Caco-2 (cell line): ENCODE results near the gene OR9G1. TPM values are rescaled to one million over a fixed set of nuclear protein-coding genes. Genes with fewer than 3 reads are reported as not detected.

Experiments
- BruUV-seq: library from RNA; stranded (reverse); fragments of 400-500 nt; replicated peaks from 2 replicates; lab custom pipeline; 2021; lab: Mats Ljungman, UMichigan
- CTCF ChIA-PET: fragments of 300-600 bp; sonication (Branson Sonifier 250); formaldehyde crosslinking; loops from one replicate; lab custom pipeline; 2022; ENCODE audit warnings: antibody characterized with exemption; lab: Charles Lee
- POLR2A ChIA-PET: fragments of 300-600 bp; sonication (Branson Sonifier 250); formaldehyde crosslinking; loops from one replicate; lab custom pipeline; 2022; ENCODE audit warnings: antibody characterized with exemption; lab: Charles Lee
- DNase-seq, 2 experiments: peaks; one replicate each; pipeline versions ENCODE4 v3.0.0 to v3.0.0-alpha.2; 2020 to 2022
- H3K27me3 ChIP-seq: replicated peaks from 2 replicates; pipeline ENCODE4 v1.6.0; 2011; ENCODE audit warnings: low read length; ENCODE audit not compliant: control insufficient read depth, insufficient read depth
- H3K36me3 ChIP-seq: 2 replicates; pipeline ENCODE4 v1.5.1; 2011; ENCODE audit warnings: low read length; ENCODE audit not compliant: control insufficient read depth, insufficient read depth
- H3K4me1 ChIP-seq: fragments of 250-450 bp; sonication (Bioruptor Pico); 2 replicates; pipeline ENCODE4 v1.5.1; 2020; ENCODE audit warnings: mild to moderate bottlenecking
- H3K4me3 ChIP-seq: 2 replicates; pipeline ENCODE4 v1.5.1; 2011; ENCODE audit warnings: low read depth, mild to moderate bottlenecking, control low read depth, low read length
- H3K9me3 ChIP-seq: fragments of 250-450 bp; sonication (Bioruptor Pico); 2 replicates; pipeline ENCODE4 v1.5.1; 2020; ENCODE audit warnings: mild to moderate bottlenecking, moderate library complexity
- H3K27ac Mint-ChIP-seq: one replicate; pipeline ENCODE4 v1.8.0; 2022; ENCODE audit warnings: mixed read lengths; ENCODE audit not compliant: unreplicated experiment
- H3K27me3 Mint-ChIP-seq: one replicate; pipeline ENCODE4 v1.8.0; 2022; ENCODE audit warnings: mixed read lengths; ENCODE audit not compliant: insufficient read depth, unreplicated experiment
- H3K36me3 Mint-ChIP-seq: one replicate; pipeline ENCODE4 v1.8.0; 2022; ENCODE audit warnings: mild to moderate bottlenecking, mixed read lengths; ENCODE audit not compliant: insufficient read depth, unreplicated experiment
- H3K4me1 Mint-ChIP-seq: one replicate; pipeline ENCODE4 v1.8.0; 2022; ENCODE audit warnings: low read depth, mixed read lengths; ENCODE audit not compliant: unreplicated experiment
- H3K4me3 Mint-ChIP-seq: one replicate; pipeline ENCODE4 v1.8.0; 2022; ENCODE audit warnings: mild to moderate bottlenecking, moderate library complexity, mixed read lengths; ENCODE audit not compliant: unreplicated experiment
- H3K9me3 Mint-ChIP-seq: one replicate; pipeline ENCODE4 v1.8.0; 2022; ENCODE audit warnings: mixed read lengths; ENCODE audit not compliant: unreplicated experiment
- intact Hi-C: fragments of 100-400 bp; cut with micrococcal nuclease; formaldehyde crosslinking; loops from one replicate; pipeline ENCODE4 v1.10.0; 2022; ENCODE audit not compliant: unreplicated experiment
- microRNA-seq: library from miRNA; unstranded; fragments of <30 nt; microRNA quantifications from one replicate; pipeline ENCODE4 v1.2.0, GENCODE V29; 2022
- total RNA-seq: library from RNA; stranded (reverse); gene quantifications from 2 replicates; pipeline ENCODE4 v1.2.3, GENCODE V29; 2022
- TF ChIP-seq, protein P1 (sequence below), 2 experiments: fragments of 200-600 bp in 1 of 2; IDR thresholded peaks; 1 replicate in 1 of 2; 2 replicates in 1 of 2; pipeline versions ENCODE4 v1.5.1 to v1.8.0; 2011 to 2022; ENCODE audit warnings: antibody characterized with exemption in 1 of 2, control low read depth in 1 of 2, inconsistent platforms in 1 of 2, low read depth in 1 of 2, low read length in 1 of 2, mild to moderate bottlenecking in 1 of 2, moderate library complexity in 1 of 2; ENCODE audit not compliant: insufficient read depth in 1 of 2, severe bottlenecking in 1 of 2, unreplicated experiment in 1 of 2

The OR9G1 gene
- total RNA-seq, 1 experiment from 2014 or later = not detected

DNA sequence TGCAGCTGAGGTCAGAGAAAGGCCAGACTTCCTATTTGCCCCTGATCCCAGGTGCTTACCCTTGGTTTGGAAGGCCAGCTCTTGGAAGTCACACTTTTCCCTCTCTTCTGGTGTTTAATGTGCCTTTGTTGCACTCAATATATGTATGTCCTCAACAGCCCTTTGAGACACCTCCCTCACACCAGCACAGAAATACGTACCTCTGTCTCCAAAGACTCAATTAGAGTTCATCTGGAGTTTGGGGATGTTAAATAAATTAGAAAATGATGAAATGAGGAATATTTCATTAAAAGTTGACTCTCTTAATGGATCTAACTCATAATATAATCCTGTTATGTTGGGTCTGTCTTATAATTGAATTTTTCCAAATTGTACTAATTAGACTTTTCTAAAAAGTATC is 49.7 kb downstream of the OR9G1 start, which contains the start of gene OR9G4:
Gene OR9G4, minus strand, starts transcription at position 101 of the 400 bp plus-strand sequence. CDS start 4,931 bp downstream, outside the sequence.
- Histone ChIP-seq H3K4me3 (no peak within 1 kb of the TSS), H3K9me3 (no peaks in the 10 kb centered on the region), H3K36me3 (no peaks in the 10 kb centered on the region), H3K4me1 (no peaks in the 10 kb centered on the region), H3K27me3 (no peaks in the 10 kb centered on the region)
- no TSS peak for BruUV-seq
- CTCF ChIA-PET = no interaction called here
- Mint-ChIP-seq H3K9me3 (no peaks in the 10 kb centered on the region), H3K27me3 (peaks cover 6% of the 10 kb centered on the region), H3K4me1 (no peaks in the 10 kb centered on the region), H3K36me3 (no peaks in the 10 kb centered on the region), H3K27ac (no peak within 1 kb of the TSS), H3K4me3 (no peak within 1 kb of the TSS)
- TF ChIP-seq, protein P1, sequence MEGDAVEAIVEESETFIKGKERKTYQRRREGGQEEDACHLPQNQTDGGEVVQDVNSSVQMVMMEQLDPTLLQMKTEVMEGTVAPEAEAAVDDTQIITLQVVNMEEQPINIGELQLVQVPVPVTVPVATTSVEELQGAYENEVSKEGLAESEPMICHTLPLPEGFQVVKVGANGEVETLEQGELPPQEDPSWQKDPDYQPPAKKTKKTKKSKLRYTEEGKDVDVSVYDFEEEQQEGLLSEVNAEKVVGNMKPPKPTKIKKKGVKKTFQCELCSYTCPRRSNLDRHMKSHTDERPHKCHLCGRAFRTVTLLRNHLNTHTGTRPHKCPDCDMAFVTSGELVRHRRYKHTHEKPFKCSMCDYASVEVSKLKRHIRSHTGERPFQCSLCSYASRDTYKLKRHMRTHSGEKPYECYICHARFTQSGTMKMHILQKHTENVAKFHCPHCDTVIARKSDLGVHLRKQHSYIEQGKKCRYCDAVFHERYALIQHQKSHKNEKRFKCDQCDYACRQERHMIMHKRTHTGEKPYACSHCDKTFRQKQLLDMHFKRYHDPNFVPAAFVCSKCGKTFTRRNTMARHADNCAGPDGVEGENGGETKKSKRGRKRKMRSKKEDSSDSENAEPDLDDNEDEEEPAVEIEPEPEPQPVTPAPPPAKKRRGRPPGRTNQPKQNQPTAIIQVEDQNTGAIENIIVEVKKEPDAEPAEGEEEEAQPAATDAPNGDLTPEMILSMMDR (IDR thresholded peaks at IDR 0.05; ENCODE audit: insufficient read depth in 1 of 2, low read depth in 1 of 2, low read length in 1 of 2, severe bottlenecking in 1 of 2, unreplicated experiment in 1 of 2) = no peak
- POLR2A ChIA-PET = no interaction called here
- intact Hi-C loops = no loop called here
- DNase-seq = no peak

DNA sequence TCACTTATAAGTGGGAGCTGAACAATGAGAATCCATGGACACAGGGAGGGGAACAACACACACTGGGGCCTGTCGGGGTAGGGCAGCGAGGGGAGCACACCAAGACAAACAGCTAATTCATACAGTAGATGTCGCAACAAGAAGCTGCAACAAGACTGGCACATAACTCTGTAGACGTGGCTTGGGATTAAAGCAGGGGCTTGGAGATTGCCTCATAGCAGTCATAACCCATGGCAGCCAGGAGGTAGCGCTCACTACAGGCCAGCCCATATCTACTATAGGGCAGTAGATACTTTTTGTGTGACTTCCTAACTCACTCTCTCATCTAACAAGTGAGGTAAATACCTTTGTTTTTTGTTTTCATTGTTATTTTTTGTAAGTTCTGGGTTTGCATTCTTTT is 51.3 kb downstream of the OR9G1 start:
- no peak for DNase-seq
- no TSS peak for BruUV-seq
- TF ChIP-seq, protein P1 (IDR thresholded peaks at IDR 0.05; ENCODE audit: insufficient read depth in 1 of 2, low read depth in 1 of 2, low read length in 1 of 2, severe bottlenecking in 1 of 2, unreplicated experiment in 1 of 2) = no peak
- no peaks in the 10 kb centered on the region for H3K27me3 ChIP-seq
- H3K4me3 Mint-ChIP-seq = no peak overlapping the region
- no peak overlapping the region for H3K27ac Mint-ChIP-seq
- no peaks in the 10 kb centered on the region for H3K4me1 ChIP-seq
- H3K9me3 Mint-ChIP-seq = no peaks in the 10 kb centered on the region
- intact Hi-C loops = no loop called here
- H3K36me3 ChIP-seq = no peaks in the 10 kb centered on the region
- CTCF ChIA-PET = no interaction called here
- no peak overlapping the region for H3K4me3 ChIP-seq
- H3K27me3 Mint-ChIP-seq = peaks cover 6% of the 10 kb centered on the region
- H3K4me1 Mint-ChIP-seq = no peaks in the 10 kb centered on the region
- no peaks in the 10 kb centered on the region for H3K36me3 Mint-ChIP-seq
- POLR2A ChIA-PET = no interaction called here
- no peaks in the 10 kb centered on the region for H3K9me3 ChIP-seq

DNA sequence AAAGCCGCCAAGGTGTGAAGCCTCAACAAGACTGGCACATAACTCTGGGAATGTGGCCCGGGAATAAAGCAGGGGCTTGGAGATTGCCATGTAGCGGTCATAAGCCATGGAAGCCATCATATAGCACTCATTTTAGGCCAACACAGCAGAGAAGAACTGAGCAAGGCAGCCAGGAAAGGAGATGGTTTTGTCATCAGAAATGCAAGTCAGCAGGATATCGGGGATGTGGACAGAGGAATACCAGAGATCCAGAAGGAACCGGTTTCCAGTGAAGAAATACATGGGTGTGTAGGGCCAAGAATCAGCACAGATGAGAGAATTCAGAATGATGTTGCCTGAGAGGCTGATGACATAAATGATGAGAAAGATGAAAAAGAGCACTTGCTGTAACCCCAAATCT is 52.6 kb downstream of the OR9G1 start:
- no peak for DNase-seq
- Mint-ChIP-seq H3K4me1 (no peaks in the 10 kb centered on the region), H3K9me3 (no peaks in the 10 kb centered on the region), H3K27me3 (peaks cover 6% of the 10 kb centered on the region), H3K36me3 (no peaks in the 10 kb centered on the region), H3K4me3 (no peak overlapping the region), H3K27ac (no peak overlapping the region)
- intact Hi-C loops = no loop called here
- Histone ChIP-seq H3K4me3 (no peak overlapping the region), H3K36me3 (no peaks in the 10 kb centered on the region), H3K4me1 (no peaks in the 10 kb centered on the region), H3K27me3 (no peaks in the 10 kb centered on the region), H3K9me3 (no peaks in the 10 kb centered on the region)
- ChIA-PET CTCF (no interaction called here), POLR2A (no interaction called here)
- TF ChIP-seq, protein P1 (IDR thresholded peaks at IDR 0.05; ENCODE audit: insufficient read depth in 1 of 2, low read depth in 1 of 2, low read length in 1 of 2, severe bottlenecking in 1 of 2, unreplicated experiment in 1 of 2) = no peak
- no TSS peak for BruUV-seq

Small RNA genes lying within 50 kb of the gene (microRNA-seq; reads per million reads assigned to microRNA genes)
- not detected for gene MIR6128

Other genes starting within 250 kb of the OR9G1 start
- not detected in 2 replicates for gene OR5M3, start 225.7 kb upstream of the OR9G1 start, total RNA-seq
- not detected in 2 replicates for gene OR5M8, start 207.7 kb upstream of the OR9G1 start, total RNA-seq
- not detected in 2 replicates for gene OR5M11, start 155.8 kb upstream of the OR9G1 start, total RNA-seq
- not detected in 2 replicates for gene OR5M10, start 121.4 kb upstream of the OR9G1 start, total RNA-seq
- not detected in 2 replicates for gene OR5M1, start 84.2 kb upstream of the OR9G1 start, total RNA-seq
- not detected in 2 replicates for gene OR5AP2, start 56.7 kb upstream of the OR9G1 start, total RNA-seq
- gene OR5AR1, start 35.4 kb upstream of the OR9G1 start, total RNA-seq = not detected in 2 replicates
- gene OR9G4, start 49.6 kb downstream of the OR9G1 start, total RNA-seq = not detected in 2 replicates